CD4-positive, alpha-beta T cell treated with Interleukin-10 for 1 hour (primary cell): Measurements from ENCODE around the gene SYNGR2.
A peak's percentile ranks its signal among the peaks of the same experiment; 100 is the strongest.

Source experiments
- DNase-seq: peaks from one replicate; pipeline ENCODE4 v3.0.0-alpha.2; 2020

The SYNGR2 gene

GRCh38 chr17:78168242-78168902 is at the start of gene SYNGR2:
SYNGR2 (plus strand) TSS chr17:78168581; CDS start chr17:78168617, 36 bp downstream.
- DNase-seq: peak; percentile 90

- DNase-seq: no peak
Measured at GRCh38 chr17:78118801-78119241, 49.6 kb upstream of the SYNGR2 start.

- DNase-seq: no peak
Measured at GRCh38 chr17:78120537-78120936, 47.8 kb upstream of the SYNGR2 start.

GRCh38 chr17:78120971-78121800 is 47.2 kb upstream of the SYNGR2 start:
- DNase-seq: peak; percentile 77

- DNase-seq: no peak
Measured at GRCh38 chr17:78121801-78122215, 46.6 kb upstream of the SYNGR2 start.

- no peak for DNase-seq
Measured at GRCh38 chr17:78122216-78122930, 46.0 kb upstream of the SYNGR2 start.

- peak; percentile 38 for DNase-seq
Measured at GRCh38 chr17:78122931-78123249, 45.5 kb upstream of the SYNGR2 start.

GRCh38 chr17:78123258-78123929 is 45.0 kb upstream of the SYNGR2 start:
- DNase-seq: no peak

GRCh38 chr17:78124081-78124835 is 44.1 kb upstream of the SYNGR2 start:
- DNase-seq: no peak

GRCh38 chr17:78124836-78125137 is 43.6 kb upstream of the SYNGR2 start:
- DNase-seq: no peak

- peak; percentile 39 for DNase-seq
Measured at GRCh38 chr17:78125138-78125913, 43.1 kb upstream of the SYNGR2 start.

GRCh38 chr17:78125976-78126894 is 42.1 kb upstream of the SYNGR2 start:
- DNase-seq: no peak

- no peak for DNase-seq
Measured at GRCh38 chr17:78126895-78127238, 41.5 kb upstream of the SYNGR2 start.

- DNase-seq: peak; percentile 79
Measured at GRCh38 chr17:78127239-78127887, 41.0 kb upstream of the SYNGR2 start.

GRCh38 chr17:78127888-78128550 is 40.4 kb upstream of the SYNGR2 start:
- DNase-seq: no peak

GRCh38 chr17:78128551-78129350 is 39.6 kb upstream of the SYNGR2 start, which contains the start of gene TMC6:
TMC6 (minus strand) TSS chr17:78128755; CDS start chr17:78126832, 1,923 bp downstream.
- DNase-seq: peak; percentile 79

GRCh38 chr17:78129351-78130089 is 38.9 kb upstream of the SYNGR2 start:
- DNase-seq: peak; percentile 60

- peak; percentile 38 for DNase-seq
Measured at GRCh38 chr17:78130090-78130436, 38.3 kb upstream of the SYNGR2 start.
